ENCODE results near the gene MDGA2.

- no peak for TF ChIP-seq CTCF (IDR thresholded peaks at IDR 0.05 in 2 of 3, conservative IDR thresholded peaks at IDR 0.05 in 1 of 3; ENCODE audit: borderline replicate concordance in 1 of 3, insufficient read depth in 1 of 3, low read depth in 2 of 3, low read length in 2 of 3)
- TF ChIP-seq POLR2A (IDR thresholded peaks at IDR 0.05; ENCODE audit: borderline replicate concordance, extremely low read depth, insufficient read depth, insufficient read length), result no peak
- no peak for TF ChIP-seq TCF7L2 (IDR thresholded peaks at IDR 0.05; ENCODE audit: borderline replicate concordance, extremely low read depth, insufficient read depth, insufficient read length)
- no peak for TF ChIP-seq POLR2AphosphoS5 (IDR thresholded peaks at IDR 0.05; ENCODE audit: low read depth, low read length)
- TF ChIP-seq RAD21 (IDR thresholded peaks at IDR 0.05; ENCODE audit: low read depth), result no peak
- no peak for TF ChIP-seq FOSL1 (IDR thresholded peaks at IDR 0.05; ENCODE audit: low read depth)
- no peak for TF ChIP-seq SP1 (IDR thresholded peaks at IDR 0.05; ENCODE audit: low read depth)
- TF ChIP-seq MAX (IDR thresholded peaks at IDR 0.05), result no peak
- no peak for TF ChIP-seq REST (IDR thresholded peaks at IDR 0.05; ENCODE audit: low read depth)
- TF ChIP-seq SIN3A (IDR thresholded peaks at IDR 0.05; ENCODE audit: low read depth), result no peak
- TF ChIP-seq CEBPB (IDR thresholded peaks at IDR 0.05; ENCODE audit: low read depth), result no peak
- TF ChIP-seq EZH2 (IDR thresholded peaks at IDR 0.05), result no peak
- TF ChIP-seq ELF1 (IDR thresholded peaks at IDR 0.05; ENCODE audit: borderline replicate concordance, low read depth), result no peak
Observed at GRCh38 chr14:46988312-46988711, 687.1 kb downstream of the MDGA2 start.
